ENCODE data around the gene NAALADL2. TPM values are rescaled to one million over a fixed set of nuclear protein-coding genes. Genes with fewer than 3 reads are reported as not detected.

The NAALADL2 gene
- total and polyA plus RNA-seq, 2 donors (not counting 1 experiment from before 2014, with no cell fraction given): 8.8 to 11.6 TPM

DNA sequence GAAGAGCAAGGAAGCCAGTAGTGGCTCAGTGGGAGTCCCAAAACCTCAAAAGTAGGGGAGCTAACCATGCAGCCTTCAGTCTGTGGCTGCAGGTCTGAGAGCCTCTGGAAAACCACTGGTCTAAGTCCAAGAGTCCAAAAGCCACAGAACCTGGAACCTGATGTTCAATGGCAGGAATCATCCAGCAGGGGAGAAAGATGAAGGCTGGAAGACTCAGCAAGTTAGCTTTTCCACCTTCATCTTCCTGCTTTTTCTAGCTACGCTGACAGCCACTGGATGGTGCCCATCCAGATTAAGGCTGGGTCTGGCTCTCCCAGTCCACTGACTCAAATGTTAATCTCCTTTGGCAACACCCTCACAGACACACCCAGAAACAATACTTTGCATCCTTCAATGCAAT, 626.3 kb downstream of the NAALADL2 start:
- Histone ChIP-seq H3K4me3 (replicated peaks in 1 of 4; ENCODE audit: control extremely low read depth in 1 of 4, insufficient read depth in 1 of 4, low read depth in 3 of 4, low read length in 4 of 4) (no peak overlapping the region), H3K9me3 (ENCODE audit: control insufficient read depth, insufficient read depth, low read depth, low read length) (no peaks in the 10 kb centered on the region), H3K4me2 (ENCODE audit: extremely low read depth, insufficient read depth, low read length) (no peak overlapping the region), H3K79me2 (ENCODE audit: control insufficient read depth, insufficient read depth, low read length) (no peaks in the 10 kb centered on the region), H4K20me1 (ENCODE audit: control insufficient read depth, extremely low read depth, insufficient read depth, low read length) (no peaks in the 10 kb centered on the region), H3K36me3 (ENCODE audit: control insufficient read depth, insufficient read depth, low read length) (no peaks in the 10 kb centered on the region), H3K27me3 (ENCODE audit: control insufficient read depth, insufficient read depth, low read length) (no peaks in the 10 kb centered on the region), H3K27ac (ENCODE audit: insufficient read depth, low read length) (no peak overlapping the region), H2AFZ (ENCODE audit: low read length) (no peak overlapping the region), H3K9ac (ENCODE audit: insufficient read depth, low read length) (no peak overlapping the region), H3K4me1 (ENCODE audit: control insufficient read depth, extremely low read depth, insufficient read depth, low read length) (no peaks in the 10 kb centered on the region)
- DNase-seq (ENCODE audit: low read depth in 2 of 2): no peak
- TF ChIP-seq EZH2 (IDR thresholded peaks at IDR 0.05; ENCODE audit: low read length, missing control alignments): no peak
- TF ChIP-seq, protein P1, sequence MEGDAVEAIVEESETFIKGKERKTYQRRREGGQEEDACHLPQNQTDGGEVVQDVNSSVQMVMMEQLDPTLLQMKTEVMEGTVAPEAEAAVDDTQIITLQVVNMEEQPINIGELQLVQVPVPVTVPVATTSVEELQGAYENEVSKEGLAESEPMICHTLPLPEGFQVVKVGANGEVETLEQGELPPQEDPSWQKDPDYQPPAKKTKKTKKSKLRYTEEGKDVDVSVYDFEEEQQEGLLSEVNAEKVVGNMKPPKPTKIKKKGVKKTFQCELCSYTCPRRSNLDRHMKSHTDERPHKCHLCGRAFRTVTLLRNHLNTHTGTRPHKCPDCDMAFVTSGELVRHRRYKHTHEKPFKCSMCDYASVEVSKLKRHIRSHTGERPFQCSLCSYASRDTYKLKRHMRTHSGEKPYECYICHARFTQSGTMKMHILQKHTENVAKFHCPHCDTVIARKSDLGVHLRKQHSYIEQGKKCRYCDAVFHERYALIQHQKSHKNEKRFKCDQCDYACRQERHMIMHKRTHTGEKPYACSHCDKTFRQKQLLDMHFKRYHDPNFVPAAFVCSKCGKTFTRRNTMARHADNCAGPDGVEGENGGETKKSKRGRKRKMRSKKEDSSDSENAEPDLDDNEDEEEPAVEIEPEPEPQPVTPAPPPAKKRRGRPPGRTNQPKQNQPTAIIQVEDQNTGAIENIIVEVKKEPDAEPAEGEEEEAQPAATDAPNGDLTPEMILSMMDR (conservative IDR thresholded peaks at IDR 0.05 in 1 of 2, IDR thresholded peaks at IDR 0.05 in 1 of 2; ENCODE audit: low read depth in 1 of 2, low read length in 2 of 2): no peak

DNA sequence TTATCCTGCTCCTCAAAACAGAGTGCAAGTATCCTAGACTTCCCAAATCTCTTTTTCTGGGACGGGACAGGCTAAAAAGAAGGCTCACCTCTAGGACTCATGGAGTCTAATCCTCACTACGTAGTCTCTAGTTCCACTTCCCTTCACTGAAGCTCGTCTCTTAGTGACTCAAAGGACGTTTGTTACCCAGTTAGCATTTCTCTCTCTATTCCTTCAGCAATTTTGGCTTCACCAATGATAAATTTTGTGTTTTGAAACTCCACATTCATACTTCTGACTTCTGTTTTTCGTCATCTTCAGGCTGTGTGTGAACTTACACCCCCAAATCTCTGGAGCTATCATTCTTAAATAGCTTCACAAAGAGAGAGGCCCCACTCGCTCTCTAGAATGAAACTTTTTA, 627.1 kb downstream of the NAALADL2 start:
- no peak for DNase-seq (ENCODE audit: low read depth in 2 of 2)
- Histone ChIP-seq H3K4me1 (ENCODE audit: control insufficient read depth, extremely low read depth, insufficient read depth, low read length) (no peaks in the 10 kb centered on the region), H2AFZ (ENCODE audit: low read length) (no peak overlapping the region), H3K27ac (ENCODE audit: insufficient read depth, low read length) (no peak overlapping the region), H3K27me3 (ENCODE audit: control insufficient read depth, insufficient read depth, low read length) (no peaks in the 10 kb centered on the region), H4K20me1 (ENCODE audit: control insufficient read depth, extremely low read depth, insufficient read depth, low read length) (no peaks in the 10 kb centered on the region), H3K36me3 (ENCODE audit: control insufficient read depth, insufficient read depth, low read length) (no peaks in the 10 kb centered on the region), H3K79me2 (ENCODE audit: control insufficient read depth, insufficient read depth, low read length) (no peaks in the 10 kb centered on the region), H3K4me3 (replicated peaks in 1 of 4; ENCODE audit: control extremely low read depth in 1 of 4, insufficient read depth in 1 of 4, low read depth in 3 of 4, low read length in 4 of 4) (no peak overlapping the region), H3K9ac (ENCODE audit: insufficient read depth, low read length) (no peak overlapping the region), H3K4me2 (ENCODE audit: extremely low read depth, insufficient read depth, low read length) (no peak overlapping the region), H3K9me3 (ENCODE audit: control insufficient read depth, insufficient read depth, low read depth, low read length) (no peaks in the 10 kb centered on the region)
- no peak for TF ChIP-seq EZH2 (IDR thresholded peaks at IDR 0.05; ENCODE audit: low read length, missing control alignments)
- TF ChIP-seq, protein P1 (conservative IDR thresholded peaks at IDR 0.05 in 1 of 2, IDR thresholded peaks at IDR 0.05 in 1 of 2; ENCODE audit: low read depth in 1 of 2, low read length in 2 of 2): no peak

DNA sequence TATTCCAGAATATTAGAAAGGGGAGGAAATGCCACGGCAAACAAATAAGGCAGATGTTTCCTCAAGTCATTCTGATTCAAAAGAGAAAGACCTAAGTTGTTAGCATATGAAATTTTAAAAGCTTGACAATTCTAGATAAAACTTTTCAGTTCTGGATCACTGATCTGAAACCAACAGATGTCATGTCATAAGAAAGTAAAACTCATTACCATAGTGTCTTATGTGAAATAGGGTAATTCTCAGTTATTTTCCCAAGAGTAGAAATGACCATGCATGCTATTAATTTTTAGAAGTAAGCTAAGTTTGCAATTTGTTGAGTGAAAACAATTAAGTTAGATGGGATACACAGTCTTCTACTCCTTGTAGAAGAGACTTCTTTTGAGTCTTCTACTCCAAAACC, 630.3 kb downstream of the NAALADL2 start:
- no peak for DNase-seq (ENCODE audit: low read depth in 2 of 2)
- no peaks in the 10 kb centered on the region for H3K79me2 ChIP-seq (ENCODE audit: control insufficient read depth, insufficient read depth, low read length)
- H3K4me3 ChIP-seq (replicated peaks in 1 of 4; ENCODE audit: control extremely low read depth in 1 of 4, insufficient read depth in 1 of 4, low read depth in 3 of 4, low read length in 4 of 4): no peak overlapping the region
- no peaks in the 10 kb centered on the region for H3K36me3 ChIP-seq (ENCODE audit: control insufficient read depth, insufficient read depth, low read length)
- no peak overlapping the region for H3K4me2 ChIP-seq (ENCODE audit: extremely low read depth, insufficient read depth, low read length)
- H3K27me3 ChIP-seq (ENCODE audit: control insufficient read depth, insufficient read depth, low read length): no peaks in the 10 kb centered on the region
- H3K9me3 ChIP-seq (ENCODE audit: control insufficient read depth, insufficient read depth, low read depth, low read length): no peaks in the 10 kb centered on the region
- H3K9ac ChIP-seq (ENCODE audit: insufficient read depth, low read length): no peak overlapping the region
- TF ChIP-seq, protein P1 (conservative IDR thresholded peaks at IDR 0.05 in 1 of 2, IDR thresholded peaks at IDR 0.05 in 1 of 2; ENCODE audit: low read depth in 1 of 2, low read length in 2 of 2): no peak
- TF ChIP-seq EZH2 (IDR thresholded peaks at IDR 0.05; ENCODE audit: low read length, missing control alignments): no peak
- H2AFZ ChIP-seq (ENCODE audit: low read length): no peak overlapping the region
- no peaks in the 10 kb centered on the region for H3K4me1 ChIP-seq (ENCODE audit: control insufficient read depth, extremely low read depth, insufficient read depth, low read length)
- no peak overlapping the region for H3K27ac ChIP-seq (ENCODE audit: insufficient read depth, low read length)
- no peaks in the 10 kb centered on the region for H4K20me1 ChIP-seq (ENCODE audit: control insufficient read depth, extremely low read depth, insufficient read depth, low read length)
